ENCODE results near the gene FOXRED2.

- TF ChIP-seq, protein P1, sequence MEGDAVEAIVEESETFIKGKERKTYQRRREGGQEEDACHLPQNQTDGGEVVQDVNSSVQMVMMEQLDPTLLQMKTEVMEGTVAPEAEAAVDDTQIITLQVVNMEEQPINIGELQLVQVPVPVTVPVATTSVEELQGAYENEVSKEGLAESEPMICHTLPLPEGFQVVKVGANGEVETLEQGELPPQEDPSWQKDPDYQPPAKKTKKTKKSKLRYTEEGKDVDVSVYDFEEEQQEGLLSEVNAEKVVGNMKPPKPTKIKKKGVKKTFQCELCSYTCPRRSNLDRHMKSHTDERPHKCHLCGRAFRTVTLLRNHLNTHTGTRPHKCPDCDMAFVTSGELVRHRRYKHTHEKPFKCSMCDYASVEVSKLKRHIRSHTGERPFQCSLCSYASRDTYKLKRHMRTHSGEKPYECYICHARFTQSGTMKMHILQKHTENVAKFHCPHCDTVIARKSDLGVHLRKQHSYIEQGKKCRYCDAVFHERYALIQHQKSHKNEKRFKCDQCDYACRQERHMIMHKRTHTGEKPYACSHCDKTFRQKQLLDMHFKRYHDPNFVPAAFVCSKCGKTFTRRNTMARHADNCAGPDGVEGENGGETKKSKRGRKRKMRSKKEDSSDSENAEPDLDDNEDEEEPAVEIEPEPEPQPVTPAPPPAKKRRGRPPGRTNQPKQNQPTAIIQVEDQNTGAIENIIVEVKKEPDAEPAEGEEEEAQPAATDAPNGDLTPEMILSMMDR (conservative IDR thresholded peaks at IDR 0.05; ENCODE audit: low read depth, low read length): no peak
- TF ChIP-seq EZH2 (IDR thresholded peaks at IDR 0.05; ENCODE audit: borderline replicate concordance, low read depth, low read length, poor library complexity, severe bottlenecking): no peak
These were observed 49.0 kb downstream of the FOXRED2 start for GRCh38 chr22:36457688-36458450.
